HG02588 (cell line): ENCODE measurements around the gene BEAN1.
A peak's percentile ranks its signal among the peaks of the same experiment; 100 is the strongest.
"Not testable (repeated sequence)": the region's sequence is repeated elsewhere in the genome, so short reads cannot be mapped to it uniquely, and the experiment has no call there.

ENCODE experiments used
- ATAC-seq: cut with Tn5 transposase; IDR thresholded peaks from one replicate; pipeline ENCODE4 v1.9.1; 2021; ENCODE audit warnings: mild to moderate bottlenecking, moderate library complexity; ENCODE audit not compliant: unreplicated experiment

BEAN1 gene

GRCh38 chr16:66502020-66502913 is 75.2 kb downstream of the BEAN1 start:
- no peak for ATAC-seq

GRCh38 chr16:66503030-66503429 is 75.9 kb downstream of the BEAN1 start:
- ATAC-seq, result no peak

GRCh38 chr16:66503612-66504011 is 76.5 kb downstream of the BEAN1 start:
- ATAC-seq, result no peak

- ATAC-seq, result no peak
Measured at GRCh38 chr16:66507731-66508239, 80.7 kb downstream of the BEAN1 start.

- ATAC-seq, result no peak
Measured at GRCh38 chr16:66508248-66508913, 81.3 kb downstream of the BEAN1 start.

GRCh38 chr16:66508914-66509496 is 81.9 kb downstream of the BEAN1 start:
- ATAC-seq, result no peak

- ATAC-seq, result no peak
Measured at GRCh38 chr16:66509576-66509975, 82.5 kb downstream of the BEAN1 start.

- ATAC-seq, result no peak
Measured at GRCh38 chr16:66510298-66510697, 83.2 kb downstream of the BEAN1 start.

- ATAC-seq, result no peak
Measured at GRCh38 chr16:66510711-66511601, 83.9 kb downstream of the BEAN1 start.

- ATAC-seq, result no peak
Measured at GRCh38 chr16:66511602-66512271, 84.6 kb downstream of the BEAN1 start.

GRCh38 chr16:66512272-66513110 is 85.4 kb downstream of the BEAN1 start:
- ATAC-seq, result no peak

GRCh38 chr16:66513111-66513723 is 86.1 kb downstream of the BEAN1 start:
- no peak for ATAC-seq

GRCh38 chr16:66514391-66514790 is 87.3 kb downstream of the BEAN1 start:
- ATAC-seq, result not testable (repeated sequence)

GRCh38 chr16:66514980-66515595 is 88.0 kb downstream of the BEAN1 start:
- ATAC-seq, result not testable (repeated sequence)

GRCh38 chr16:66515596-66516508 is 88.8 kb downstream of the BEAN1 start:
- no peak for ATAC-seq

GRCh38 chr16:66516509-66516807 is 89.4 kb downstream of the BEAN1 start:
- no peak for ATAC-seq

- peak; percentile 96 for ATAC-seq
Measured at GRCh38 chr16:66516808-66517585, 89.9 kb downstream of the BEAN1 start.
